HG03432 (cell line): ENCODE data around the gene ZBTB4.

ENCODE experiments used
- ATAC-seq: cut with Tn5 transposase; IDR thresholded peaks from one replicate; pipeline ENCODE4 v1.9.1; 2021; ENCODE audit warnings: mild to moderate bottlenecking, moderate library complexity; ENCODE audit not compliant: unreplicated experiment

Gene ZBTB4

DNA sequence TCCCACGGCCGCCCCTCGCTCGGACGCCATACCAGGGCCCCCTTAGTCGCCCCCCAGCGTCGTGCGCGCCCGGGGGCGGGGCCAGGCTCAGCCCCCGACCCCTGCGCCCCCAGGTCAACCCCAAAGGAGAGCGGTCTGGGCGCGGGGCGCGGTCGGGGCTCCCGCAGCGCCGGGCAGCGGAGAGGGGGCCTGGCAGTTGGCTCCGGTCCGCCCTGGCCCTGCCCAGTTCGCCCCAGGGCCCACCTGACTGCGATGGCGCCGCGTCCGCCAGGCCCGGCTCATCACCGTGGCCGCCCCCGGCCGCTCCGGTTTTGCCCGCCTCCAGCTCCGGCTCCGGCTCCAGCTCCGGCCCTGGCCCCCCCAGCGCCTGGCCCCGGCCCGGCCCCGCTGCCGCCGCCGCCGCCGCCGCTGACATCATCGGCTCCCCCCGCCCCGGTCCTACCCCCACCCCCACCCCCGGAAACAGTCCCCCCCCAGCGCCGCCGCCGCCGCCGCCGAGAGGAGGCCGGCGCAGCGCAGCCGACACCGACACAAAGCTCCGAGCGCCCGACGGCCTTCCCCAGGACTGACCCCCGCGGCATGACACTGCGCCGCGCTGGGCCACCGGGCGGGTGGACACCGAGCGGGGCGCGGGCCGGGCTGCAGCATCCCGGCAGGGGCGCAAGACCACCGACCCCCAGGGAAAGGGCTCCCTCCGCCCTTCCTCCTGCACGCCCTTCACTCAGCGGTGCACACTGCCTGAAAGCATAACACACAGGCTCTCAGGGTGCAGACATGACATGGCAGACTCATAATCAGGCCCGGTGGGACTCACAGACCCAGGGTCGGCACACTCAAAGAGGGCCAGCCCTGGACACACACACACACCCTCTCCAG lies at the start of gene ZBTB4:
TSS of gene ZBTB4 (minus strand) at position 419 of the 876 bp plus-strand sequence. CDS start 12,830 bp downstream, outside the sequence.
- ATAC-seq, result no peak

GRCh38 chr17:7528842-7529241 lies 49.4 kb upstream of the ZBTB4 start:
- no peak for ATAC-seq

GRCh38 chr17:7523033-7523432 lies 43.6 kb upstream of the ZBTB4 start:
- ATAC-seq, result no peak

DNA sequence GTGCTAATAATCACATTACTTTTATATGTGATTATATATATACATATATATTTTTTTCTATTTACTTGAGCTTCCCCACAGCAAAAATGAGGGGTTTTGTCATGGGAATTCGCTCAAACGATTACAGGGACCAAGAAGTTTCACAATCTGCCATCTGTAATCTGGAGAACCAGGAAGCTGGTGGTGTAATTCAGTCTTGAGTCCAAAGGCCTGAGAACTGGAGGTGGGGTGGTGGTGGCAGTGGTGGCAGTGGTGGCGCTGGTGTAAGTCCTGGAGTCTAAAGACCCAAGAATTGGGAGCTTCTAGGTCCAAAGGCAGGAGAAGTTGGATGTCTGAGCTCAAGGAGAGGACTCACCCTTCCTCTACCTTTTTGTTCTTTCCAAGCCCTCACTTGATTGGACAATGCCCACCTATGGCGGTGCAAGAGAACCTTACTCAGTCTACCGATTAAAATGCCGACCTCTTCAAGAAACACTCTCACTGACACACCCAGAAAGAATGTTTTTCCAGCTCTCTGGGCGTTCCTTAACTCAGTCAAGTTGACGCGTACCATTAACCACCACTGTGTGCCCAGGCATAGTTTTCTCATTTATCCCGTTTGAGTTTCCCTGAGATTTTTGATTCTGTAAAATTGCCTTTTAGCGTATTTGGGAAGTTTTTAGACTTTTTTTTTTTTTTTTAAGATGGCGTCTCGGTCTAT lies 36.6 kb upstream of the ZBTB4 start:
- no peak for ATAC-seq

GRCh38 chr17:7513850-7514419 lies 34.5 kb upstream of the ZBTB4 start:
- ATAC-seq, result no peak

GRCh38 chr17:7512824-7513540 lies 33.6 kb upstream of the ZBTB4 start:
- no peak for ATAC-seq

GRCh38 chr17:7512105-7512504 lies 32.7 kb upstream of the ZBTB4 start:
- no peak for ATAC-seq

GRCh38 chr17:7511108-7511507 lies 31.7 kb upstream of the ZBTB4 start:
- ATAC-seq, result no peak

- no peak for ATAC-seq
These were observed 30.5 kb upstream of the ZBTB4 start for GRCh38 chr17:7509937-7510336.

GRCh38 chr17:7508846-7509245 lies 29.4 kb upstream of the ZBTB4 start:
- no peak for ATAC-seq

DNA sequence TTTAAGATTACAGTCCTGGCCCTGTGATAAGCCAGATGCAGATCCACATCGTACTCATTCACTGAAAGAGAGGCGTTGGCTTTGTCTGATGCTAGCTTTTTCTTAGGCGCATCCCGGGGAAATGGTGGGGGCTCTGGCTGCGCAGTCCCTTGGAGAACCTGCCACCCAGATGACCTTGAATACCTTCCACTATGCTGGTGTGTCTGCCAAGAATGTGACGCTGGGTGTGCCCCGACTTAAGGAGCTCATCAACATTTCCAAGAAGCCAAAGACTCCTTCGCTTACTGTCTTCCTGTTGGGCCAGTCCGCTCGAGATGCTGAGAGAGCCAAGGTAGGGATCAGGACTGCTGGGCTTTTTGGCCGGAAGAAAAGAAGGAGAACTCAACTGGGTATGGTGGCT lies 28.7 kb upstream of the ZBTB4 start:
- ATAC-seq, result no peak

DNA sequence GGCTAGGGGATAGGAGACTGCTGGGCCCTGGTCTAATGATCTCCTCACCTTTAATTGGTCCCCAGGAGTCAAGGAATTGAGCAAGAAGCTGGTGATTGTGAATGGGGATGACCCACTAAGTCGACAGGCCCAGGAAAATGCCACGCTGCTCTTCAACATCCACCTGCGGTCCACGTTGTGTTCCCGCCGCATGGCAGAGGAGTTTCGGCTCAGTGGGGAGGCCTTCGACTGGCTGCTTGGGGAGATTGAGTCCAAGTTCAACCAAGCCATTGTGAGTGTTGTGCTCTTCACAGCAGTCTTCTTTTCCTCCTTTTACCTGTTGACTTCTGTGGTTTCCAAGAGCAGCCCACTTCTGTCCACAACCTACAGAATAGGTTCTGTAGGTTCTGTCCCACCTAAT lies 24.1 kb upstream of the ZBTB4 start:
- no peak for ATAC-seq

- no peak for ATAC-seq
These were observed 23.6 kb upstream of the ZBTB4 start for GRCh38 chr17:7502987-7503386.

GRCh38 chr17:7502171-7502847 lies 22.9 kb upstream of the ZBTB4 start:
- ATAC-seq, result no peak

GRCh38 chr17:7501729-7502128 lies 22.3 kb upstream of the ZBTB4 start:
- ATAC-seq, result no peak

GRCh38 chr17:7499161-7499560 lies 19.7 kb upstream of the ZBTB4 start:
- ATAC-seq, result no peak

- no peak for ATAC-seq
These were observed 18.2 kb upstream of the ZBTB4 start for GRCh38 chr17:7497636-7498035.

GRCh38 chr17:7497228-7497627 lies 17.8 kb upstream of the ZBTB4 start:
- ATAC-seq, result no peak

- no peak for ATAC-seq
These were observed 17.2 kb upstream of the ZBTB4 start for GRCh38 chr17:7496470-7497183.

GRCh38 chr17:7495906-7496434 lies 16.5 kb upstream of the ZBTB4 start:
- ATAC-seq, result no peak
